Spleen (tissue), 11 donors: ENCODE results near the gene B3GALNT2. TPM values are rescaled to one million over a fixed set of nuclear protein-coding genes. Genes with fewer than 3 reads are reported as not detected.

Experiments used
- DNase-seq: peaks from one replicate; pipeline ENCODE4 v3.0.0-alpha.2; 2020
- H3K27ac ChIP-seq, 8 donors: fragments of 200-600 bp; sonication (generic) in 7 of 8; 1 replicate in 4 of 8; 2 replicates in 4 of 8; pipeline versions ENCODE4 v1.5.0 to v1.8.0; 2016 to 2021; ENCODE audit warnings: inconsistent platforms in 4 of 8, mild to moderate bottlenecking in 4 of 8, moderate library complexity in 1 of 8
- H3K27me3 ChIP-seq, 7 donors: fragments of 200-600 bp; sonication (generic) in 6 of 7; replicated peaks in 1 of 7; 1 replicate in 4 of 7; 2 replicates in 3 of 7; pipeline versions ENCODE4 v1.5.0 to v1.8.0; 2016 to 2021; ENCODE audit warnings: inconsistent platforms in 3 of 7, mild to moderate bottlenecking in 1 of 7
- H3K36me3 ChIP-seq, 6 donors: fragments of 200-600 bp; sonication (generic) in 5 of 6; 1 replicate in 4 of 6; 2 replicates in 2 of 6; pipeline versions ENCODE4 v1.5.0 to v1.8.0; 2016 to 2021; ENCODE audit warnings: inconsistent platforms in 2 of 6
- H3K4me1 ChIP-seq, 6 donors: fragments of 200-600 bp; sonication (generic) in 5 of 6; 1 replicate in 3 of 6; 2 replicates in 3 of 6; pipeline versions ENCODE4 v1.5.0 to v1.8.0; 2016 to 2021; ENCODE audit warnings: inconsistent platforms in 3 of 6
- H3K4me3 ChIP-seq, 8 donors: fragments of 200-600 bp; sonication (generic) in 7 of 8; 1 replicate in 4 of 8; 2 replicates in 4 of 8; pipeline versions ENCODE4 v1.5.0 to v1.8.0; 2016 to 2021; ENCODE audit warnings: inconsistent platforms in 4 of 8, mild to moderate bottlenecking in 4 of 8, moderate library complexity in 2 of 8
- H3K9me3 ChIP-seq, 8 donors: fragments of 200-600 bp; sonication (generic) in 7 of 8; 1 replicate in 4 of 8; 2 replicates in 4 of 8; pipeline versions ENCODE4 v1.5.0 to v1.8.0; 2016 to 2021; ENCODE audit warnings: inconsistent platforms in 4 of 8
- CTCF ChIP-seq, 11 experiments: fragments of 200-600 bp in 7 of 11; fragments of 450-650 bp in 4 of 11; sonication (generic) in 4 of 11; IDR thresholded peaks in 8 of 11; conservative IDR thresholded peaks in 3 of 11; 1 replicate in 7 of 11; 2 replicates in 4 of 11; pipeline versions ENCODE4 v1.4.0 to v1.8.0; 2016 to 2021; ENCODE audit warnings: antibody characterized with exemption in 11 of 11, inconsistent platforms in 4 of 11, mild to moderate bottlenecking in 1 of 11
- POLR2A ChIP-seq, 3 donors: fragments of 450-650 bp; IDR thresholded peaks; one replicate each; pipeline ENCODE4 v1.5.1; 2017; ENCODE audit warnings: antibody characterized with exemption in 3 of 3, mild to moderate bottlenecking in 1 of 3
- POLR2AphosphoS5 ChIP-seq, 3 donors: sonication (generic); formaldehyde crosslinking; IDR thresholded peaks; one replicate each; pipeline ENCODE4 v1.5.1; 2017; ENCODE audit warnings: antibody characterized with exemption in 3 of 3
- WGBS, 5 donors: extraction: QIAGEN DNeasy Blood & Tissue Kit in 3 of 5; methylation state at CpG; one replicate each; pipeline versions ENCODE4 v1.1.5 to v1.1.7; 2013 to 2018; 5-methylcytosine and 5-hydroxymethylcytosine counted together
- intact Hi-C: fragments of 100-400 bp; cut with DNase I; formaldehyde crosslinking; loops from one replicate; pipeline ENCODE4 v1.15.0; 2023; ENCODE audit warnings: low total_unique reads
- polyA plus RNA-seq, 3 donors: library from polyadenylated mRNA; stranded (reverse); fragments of 200-250 nt; gene quantifications; one replicate each; pipeline ENCODE4 v1.2.1, GENCODE V29; 2013
- total RNA-seq, 7 donors: library from RNA; depleted of rRNA in 3 of 7; stranded (reverse); fragments of >200 nt in 3 of 7; fragmentation: NEBNext Ultra II Directional in 4 of 7; extraction: Animal tissue kit (Norgen Biotek cat#: 25700) in 4 of 7; gene quantifications; one replicate each; pipeline versions ENCODE4 v1.1.0 to v1.2.1, GENCODE V29; 2016 to 2021
- donor health status: healthy with polysubstance abuse.
- donor health status: DM: no; HTN: no; CAD: no; lungs with moderate emphysema.
- donor health status: DM: no; HTN: no; CAD: no.
- donor health status: Bipolar disorder and iron deficiency.
- donor health status: healthy.
- donor health status: DM: no; HTN: no; CAD: no.
- donor health status: DM: yes; HTN: yes; CAD: no.

Gene B3GALNT2
- total and polyA plus RNA-seq, 10 donors = 1.1 to 35.1 (median 11.7) TPM

- TF ChIP-seq POLR2A (IDR thresholded peaks at IDR 0.05) (no peak), POLR2AphosphoS5 (IDR thresholded peaks at IDR 0.05) (no peak), CTCF (IDR thresholded peaks at IDR 0.05 in 8 of 11, conservative IDR thresholded peaks at IDR 0.05 in 3 of 11) (no peak)
- no peak overlapping the region for H3K4me3 ChIP-seq
- no peaks in the 10 kb centered on the region for H3K9me3 ChIP-seq
- DNase-seq = no peak
- no peak overlapping the region for H3K27ac ChIP-seq
- H3K36me3 ChIP-seq = no peaks in the 10 kb centered on the region
- 73 to 83% (median 77%) methylated on average over 13 of the region's 13 CpGs for WGBS, 5 donors
- intact Hi-C loops = loop anchor here (10.0 kb wide), 1 partner anchor 93 kb away; no protein-coding TSS in a partner anchor
- peaks cover 0 to 6% (median 0%) of the 10 kb centered on the region in 6 donors for H3K4me1 ChIP-seq
- H3K27me3 ChIP-seq = no peaks in the 10 kb centered on the region
These were observed 7.4 kb upstream of the B3GALNT2 start for GRCh38 chr1:235511470-235512240.

- Histone ChIP-seq H3K27me3 (no peaks in the 10 kb centered on the region), H3K9me3 (no peaks in the 10 kb centered on the region), H3K36me3 (no peaks in the 10 kb centered on the region), H3K4me3 (no peak overlapping the region), H3K4me1 (peaks cover 0 to 10% (median 3%) of the 10 kb centered on the region in 6 donors), H3K27ac (no peak overlapping the region)
- intact Hi-C loops = loop anchor here (10.0 kb wide), 1 partner anchor 94 kb away; no protein-coding TSS in a partner anchor
- 78 to 90% (median 86%) methylated on average over 6 of the region's 6 CpGs for WGBS, 5 donors
- no peak for DNase-seq
- no peak for TF ChIP-seq POLR2AphosphoS5 (IDR thresholded peaks at IDR 0.05)
- TF ChIP-seq CTCF (IDR thresholded peaks at IDR 0.05 in 8 of 11, conservative IDR thresholded peaks at IDR 0.05 in 3 of 11) = no peak
- no peak for TF ChIP-seq POLR2A (IDR thresholded peaks at IDR 0.05)
These were observed 6.6 kb upstream of the B3GALNT2 start for GRCh38 chr1:235510823-235511222.

DNA sequence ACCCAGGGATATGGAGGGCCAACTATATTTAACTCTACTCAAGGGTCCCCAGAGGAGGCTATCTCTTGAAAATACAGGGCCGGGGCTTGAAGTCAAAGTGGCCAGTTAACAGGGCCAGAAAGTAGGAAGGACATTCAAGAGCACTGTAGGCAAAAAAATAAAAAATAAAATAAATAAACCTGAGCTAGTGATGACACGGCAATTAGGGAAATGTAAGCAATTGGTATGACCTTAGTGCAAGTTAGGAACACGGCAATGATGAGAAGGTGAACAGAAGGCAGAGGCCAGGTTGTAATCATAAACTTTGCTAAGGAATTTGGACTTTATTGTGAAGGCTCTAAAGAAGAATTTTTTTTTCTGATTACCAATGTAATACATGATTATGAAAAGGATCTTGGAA, 3.4 kb upstream of the B3GALNT2 start:
- no peak overlapping the region for H3K27ac ChIP-seq
- TF ChIP-seq POLR2A (IDR thresholded peaks at IDR 0.05) = no peak
- H3K9me3 ChIP-seq = no peaks in the 10 kb centered on the region
- 81 to 86% (median 84%) methylated on average over 3 of the region's 3 CpGs for WGBS, 5 donors
- intact Hi-C loops = no loop called here
- no peaks in the 10 kb centered on the region for H3K27me3 ChIP-seq
- H3K36me3 ChIP-seq = no peaks in the 10 kb centered on the region
- no peak for DNase-seq
- H3K4me1 ChIP-seq = peaks cover 4 to 24% (median 15%) of the 10 kb centered on the region in 6 donors
- H3K4me3 ChIP-seq = no peak overlapping the region

DNA sequence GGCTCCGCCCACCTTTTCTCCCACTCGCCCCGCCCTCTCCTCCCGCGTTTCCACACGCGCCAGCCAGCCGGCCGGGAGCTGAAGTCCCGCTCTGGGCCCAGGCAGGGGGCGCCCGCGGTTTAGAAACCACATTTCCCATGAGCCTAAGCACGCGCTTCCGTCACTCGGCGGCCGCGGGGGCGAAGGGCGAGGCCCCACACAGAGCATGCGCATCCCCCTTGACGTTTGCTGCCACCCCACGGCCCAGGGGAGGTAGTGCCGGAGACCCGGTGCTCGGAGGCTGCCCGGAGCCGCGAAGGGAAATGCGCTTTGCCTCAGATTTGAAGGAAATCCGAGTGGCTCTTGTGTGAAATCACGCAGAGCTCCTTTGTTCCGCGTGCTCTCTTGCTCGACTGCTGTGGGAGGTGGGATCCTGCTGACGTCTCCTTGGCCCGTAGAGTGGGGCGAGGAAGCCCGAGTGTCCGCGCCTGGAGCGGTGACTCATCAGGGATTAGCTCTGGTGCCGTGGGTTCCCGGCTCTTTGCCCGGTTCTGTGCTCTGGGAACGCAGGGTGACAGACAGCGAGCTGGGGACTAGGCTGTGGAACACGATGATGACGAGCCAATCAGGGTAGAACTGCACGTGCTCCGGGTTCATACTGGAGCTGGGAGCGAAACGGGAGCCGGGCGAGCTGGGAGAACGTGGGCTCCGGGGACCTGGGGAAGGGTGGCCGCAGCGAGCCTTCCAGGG, 406 bp upstream of the B3GALNT2 start:
- Histone ChIP-seq H3K4me1 (peaks cover 7 to 33% (median 20%) of the 10 kb centered on the region in 6 donors), H3K27ac (peak overlapping the region; percentile 88 to 98 (median 95)), H3K4me3 (peak overlapping the region; percentile 73 to 98 (median 88)), H3K9me3 (no peaks in the 10 kb centered on the region), H3K27me3 (no peaks in the 10 kb centered on the region), H3K36me3 (no peaks in the 10 kb centered on the region)
- DNase-seq = peak; percentile 99
- WGBS, 5 donors = 0% methylated on average over 42 to 61 of the region's 61 CpGs
- intact Hi-C loops = no loop called here
- TF ChIP-seq POLR2AphosphoS5 (IDR thresholded peaks at IDR 0.05) = peak; percentile 97 to 99 (median 98)
- TF ChIP-seq POLR2A (IDR thresholded peaks at IDR 0.05) = peak in 2 of 3 donors; percentile 60 to 85
- TF ChIP-seq CTCF (IDR thresholded peaks at IDR 0.05 in 8 of 11, conservative IDR thresholded peaks at IDR 0.05 in 3 of 11) = peak; percentile 92 to 99 (median 98)
